Cardiac muscle cell (in vitro differentiated cells and primary cell): Measurements from ENCODE around the gene GABPB1. TPM values are rescaled to one million over a fixed set of nuclear protein-coding genes. Genes with fewer than 3 reads are reported as not detected.

Experiments used
- DNase-seq, 2 donors: peaks; one replicate each; pipeline versions ENCODE4 v3.0.0 to v3.0.0-alpha.2; 2010 to 2017; ENCODE audit warnings: low read depth in 1 of 2, low spot score in 1 of 2
- H3K27ac ChIP-seq: fragments of 200-600 bp; sonication (generic); 2 replicates; pipeline ENCODE4 v1.5.1; 2016
- H3K27me3 ChIP-seq: fragments of 200-600 bp; sonication (generic); 2 replicates; pipeline ENCODE4 v1.6.0; 2016; ENCODE audit warnings: control low read depth
- H3K36me3 ChIP-seq: fragments of 200-600 bp; sonication (generic); 2 replicates; pipeline ENCODE4 v1.5.1; 2016; ENCODE audit warnings: control low read depth
- H3K4me1 ChIP-seq: fragments of 200-600 bp; sonication (generic); 2 replicates; pipeline ENCODE4 v1.8.1; 2017; ENCODE audit warnings: low read depth, mild to moderate bottlenecking, mixed run types
- H3K4me3 ChIP-seq: fragments of 200-600 bp; sonication (generic); 2 replicates; pipeline ENCODE4 v1.5.1; 2016; ENCODE audit warnings: mild to moderate bottlenecking
- H3K9me3 ChIP-seq: fragments of 200-600 bp; sonication (generic); 2 replicates; pipeline ENCODE4 v1.5.1; 2017; ENCODE audit warnings: low read depth, mild to moderate bottlenecking, control low read depth
- polyA plus RNA-seq: library from polyadenylated mRNA; unstranded; fragments of >200 nt; fragmentation: Nextera tagmentation; extraction: Ambion mirVana; gene quantifications from 2 replicates; pipeline ENCODE4 v1.2.1, GENCODE V29; 2016
- total RNA-seq: library from RNA; depleted of rRNA; stranded (reverse); fragments of >200 nt; gene quantifications from 2 replicates; pipeline ENCODE4 v1.2.3, GENCODE V29; 2016
- TF ChIP-seq, protein P1 (sequence below): IDR thresholded peaks from 2 replicates; pipeline ENCODE4 v1.5.1; 2012; ENCODE audit warnings: low read depth, mild to moderate bottlenecking, low read length

GABPB1 gene
- total and polyA plus RNA-seq, 2 experiments from 2014 or later: 12.5 to 22.3 TPM

DNA sequence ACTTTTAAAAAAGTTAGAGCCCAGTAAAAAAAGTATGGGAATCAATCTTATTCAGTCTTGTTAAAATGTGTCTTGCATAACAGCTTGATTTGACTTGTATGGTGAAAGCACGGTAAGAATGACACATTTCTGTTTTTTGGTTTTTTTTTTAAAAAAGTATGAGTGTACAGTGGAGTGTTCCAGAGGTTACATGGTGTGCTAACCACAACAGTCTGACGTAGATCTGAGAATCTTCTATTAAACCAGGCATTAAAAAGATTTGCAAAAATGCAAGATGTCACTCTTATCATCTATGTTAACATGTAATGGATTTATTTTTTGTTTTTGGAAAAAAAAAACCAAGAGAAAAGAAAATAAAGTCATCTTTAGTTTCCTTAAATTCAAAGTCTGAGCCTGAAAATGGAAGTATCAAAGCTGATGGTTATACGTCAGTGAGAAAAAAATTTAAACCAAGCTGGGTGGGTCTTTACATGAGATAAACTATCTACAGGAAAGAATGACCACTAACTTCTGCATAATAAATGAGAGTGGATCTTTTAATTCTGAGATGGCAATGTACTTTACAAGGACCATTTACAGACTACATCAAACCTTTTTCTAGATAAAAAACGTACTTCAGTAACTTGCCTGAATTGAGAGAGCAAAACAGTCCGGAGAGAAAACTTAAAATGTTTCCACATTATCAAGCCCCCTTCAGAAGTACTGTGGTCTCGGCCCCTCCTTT lies 1.6 kb downstream of the GABPB1 start:
- peak overlapping the region; percentile 79 for H3K4me3 ChIP-seq
- peaks cover 16% of the 10 kb centered on the region for H3K4me1 ChIP-seq
- no peaks in the 10 kb centered on the region for H3K27me3 ChIP-seq
- no peaks in the 10 kb centered on the region for H3K9me3 ChIP-seq
- H3K36me3 ChIP-seq: no peaks in the 10 kb centered on the region
- TF ChIP-seq, protein P1, sequence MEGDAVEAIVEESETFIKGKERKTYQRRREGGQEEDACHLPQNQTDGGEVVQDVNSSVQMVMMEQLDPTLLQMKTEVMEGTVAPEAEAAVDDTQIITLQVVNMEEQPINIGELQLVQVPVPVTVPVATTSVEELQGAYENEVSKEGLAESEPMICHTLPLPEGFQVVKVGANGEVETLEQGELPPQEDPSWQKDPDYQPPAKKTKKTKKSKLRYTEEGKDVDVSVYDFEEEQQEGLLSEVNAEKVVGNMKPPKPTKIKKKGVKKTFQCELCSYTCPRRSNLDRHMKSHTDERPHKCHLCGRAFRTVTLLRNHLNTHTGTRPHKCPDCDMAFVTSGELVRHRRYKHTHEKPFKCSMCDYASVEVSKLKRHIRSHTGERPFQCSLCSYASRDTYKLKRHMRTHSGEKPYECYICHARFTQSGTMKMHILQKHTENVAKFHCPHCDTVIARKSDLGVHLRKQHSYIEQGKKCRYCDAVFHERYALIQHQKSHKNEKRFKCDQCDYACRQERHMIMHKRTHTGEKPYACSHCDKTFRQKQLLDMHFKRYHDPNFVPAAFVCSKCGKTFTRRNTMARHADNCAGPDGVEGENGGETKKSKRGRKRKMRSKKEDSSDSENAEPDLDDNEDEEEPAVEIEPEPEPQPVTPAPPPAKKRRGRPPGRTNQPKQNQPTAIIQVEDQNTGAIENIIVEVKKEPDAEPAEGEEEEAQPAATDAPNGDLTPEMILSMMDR: no peak
- peak; percentile 0 to 87 for DNase-seq
- peak overlapping the region; percentile 95 for H3K27ac ChIP-seq

DNA sequence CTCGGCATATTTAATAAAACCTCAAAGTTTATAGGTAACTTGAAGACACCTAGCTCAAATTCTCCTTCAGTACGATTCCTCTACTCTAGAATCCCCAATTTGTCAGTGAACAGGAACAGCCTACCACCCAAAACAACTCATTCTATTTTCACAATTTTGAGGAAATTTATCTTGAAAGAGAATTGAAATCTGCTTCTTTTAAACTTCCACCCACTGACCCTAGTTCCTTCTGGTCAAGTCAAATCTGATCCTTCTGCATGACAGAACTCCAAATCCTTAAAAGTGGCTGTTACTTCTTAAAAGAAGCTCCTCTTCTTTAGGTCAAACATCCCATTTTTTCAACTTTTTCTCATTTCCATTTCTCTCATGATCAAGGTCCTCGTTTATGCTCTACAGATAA lies 4.4 kb downstream of the GABPB1 start:
- no peaks in the 10 kb centered on the region for H3K36me3 ChIP-seq
- no peak overlapping the region for H3K4me3 ChIP-seq
- peaks cover 7% of the 10 kb centered on the region for H3K4me1 ChIP-seq
- no peaks in the 10 kb centered on the region for H3K27me3 ChIP-seq
- H3K9me3 ChIP-seq: no peaks in the 10 kb centered on the region
- TF ChIP-seq, protein P1: no peak
- no peak for DNase-seq
- no peak overlapping the region for H3K27ac ChIP-seq

DNA sequence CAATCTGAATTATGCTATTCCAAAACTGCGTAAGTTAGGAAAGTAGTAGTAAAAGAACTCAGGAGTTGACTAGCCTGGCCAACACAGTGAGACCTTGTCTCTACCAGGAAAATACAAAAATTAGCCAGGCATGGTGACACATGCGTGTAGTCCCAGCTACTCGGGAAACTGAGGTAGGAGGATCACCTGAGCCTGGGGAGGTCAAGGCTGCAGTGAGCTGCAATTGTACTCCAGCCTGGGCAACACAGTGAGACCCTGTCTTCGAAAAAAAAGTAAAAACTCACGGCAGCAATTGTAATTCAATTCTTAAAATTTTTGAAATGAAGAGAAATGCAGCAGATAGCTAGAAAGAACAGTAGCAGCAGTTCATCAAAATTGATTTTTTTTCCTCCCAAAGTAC lies 9.7 kb downstream of the GABPB1 start:
- H3K27me3 ChIP-seq: no peaks in the 10 kb centered on the region
- no peak for DNase-seq
- H3K4me3 ChIP-seq: no peak overlapping the region
- no peak overlapping the region for H3K27ac ChIP-seq
- no peaks in the 10 kb centered on the region for H3K4me1 ChIP-seq
- TF ChIP-seq, protein P1: no peak
- no peaks in the 10 kb centered on the region for H3K9me3 ChIP-seq
- no peaks in the 10 kb centered on the region for H3K36me3 ChIP-seq

DNA sequence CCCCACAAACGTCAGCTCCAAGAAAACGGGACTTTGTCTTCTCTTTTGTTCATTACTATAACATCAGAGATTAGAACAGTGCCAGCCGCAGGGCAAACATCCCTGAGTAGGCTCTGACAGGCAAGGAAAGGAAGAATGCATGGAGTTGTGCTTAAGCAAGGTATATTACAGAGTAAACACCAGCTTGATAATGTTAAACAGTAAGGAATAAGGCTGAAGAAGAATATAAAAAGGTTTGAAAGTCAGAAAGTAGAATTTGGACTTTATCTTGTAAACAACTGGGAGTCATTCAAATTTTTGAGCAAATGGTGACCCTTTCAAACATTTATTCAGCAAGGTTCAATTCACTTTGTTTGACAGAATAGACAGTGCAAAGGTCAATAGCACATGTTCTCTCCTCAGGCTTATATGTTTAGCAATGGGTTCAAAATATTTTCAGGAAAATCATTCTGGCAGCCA lies 11.0 kb downstream of the GABPB1 start:
- Histone ChIP-seq H3K9me3 (no peaks in the 10 kb centered on the region), H3K36me3 (no peaks in the 10 kb centered on the region), H3K4me1 (no peaks in the 10 kb centered on the region), H3K4me3 (no peak overlapping the region), H3K27ac (no peak overlapping the region), H3K27me3 (no peaks in the 10 kb centered on the region)
- DNase-seq: no peak
- TF ChIP-seq, protein P1: no peak

DNA sequence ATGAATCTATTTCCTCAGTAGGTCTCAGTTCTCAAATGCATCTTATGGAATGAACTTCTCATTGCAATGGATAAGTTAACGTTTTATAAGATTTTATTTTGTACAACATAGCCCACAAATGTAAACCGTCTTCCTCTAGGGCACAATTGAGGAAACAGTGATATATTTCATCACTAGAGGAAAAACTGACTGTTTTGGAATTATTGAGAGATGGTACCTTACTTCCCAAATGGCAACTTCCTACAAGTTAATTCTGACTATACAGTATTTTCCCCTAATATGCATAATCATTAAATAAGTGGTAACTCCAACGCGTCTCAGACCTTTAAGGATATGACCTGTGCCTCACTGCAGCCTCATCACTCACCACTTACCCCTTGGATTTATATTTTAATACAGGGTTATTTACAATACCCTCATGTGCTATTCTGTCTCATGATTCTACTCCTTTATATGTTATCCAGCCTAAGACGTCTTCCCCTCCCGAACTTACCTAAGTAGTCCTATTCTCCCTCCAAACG lies 13.3 kb downstream of the GABPB1 start:
- H3K9me3 ChIP-seq: no peaks in the 10 kb centered on the region
- H3K36me3 ChIP-seq: no peaks in the 10 kb centered on the region
- TF ChIP-seq, protein P1: no peak
- H3K4me1 ChIP-seq: no peaks in the 10 kb centered on the region
- no peak overlapping the region for H3K4me3 ChIP-seq
- H3K27ac ChIP-seq: no peak overlapping the region
- no peak for DNase-seq
- no peaks in the 10 kb centered on the region for H3K27me3 ChIP-seq
